H9 (cell line): Measurements from ENCODE around the gene MIPOL1. TPM values are rescaled to one million over a fixed set of nuclear protein-coding genes. Genes with fewer than 3 reads are reported as not detected.

Experiments
- DNase-seq: peaks from one replicate; pipeline ENCODE4 v3.0.0-alpha.2; 2017
- H2AFZ ChIP-seq: one replicate; pipeline ENCODE4 v1.6.1; 2013; ENCODE audit warnings: mild to moderate bottlenecking, low read length, control low read depth, moderate library complexity
- H2AK5ac ChIP-seq: 2 replicates; pipeline ENCODE4 v1.6.1; 2013; ENCODE audit warnings: low read length, control low read depth, mixed read lengths; ENCODE audit not compliant: insufficient read length
- H2BK120ac ChIP-seq: one replicate; pipeline ENCODE4 v1.6.1; 2013; ENCODE audit warnings: low read depth, mild to moderate bottlenecking, low read length, control low read depth, inconsistent platforms; ENCODE audit not compliant: poor library complexity, severe bottlenecking
- H2BK12ac ChIP-seq: 2 replicates; pipeline ENCODE4 v1.6.1; 2013; ENCODE audit warnings: low read length, control low read depth, mixed read lengths, low read depth; ENCODE audit not compliant: insufficient read length
- H2BK15ac ChIP-seq: 2 replicates; pipeline ENCODE4 v1.6.1; 2013; ENCODE audit warnings: low read depth, low read length, control low read depth
- H2BK20ac ChIP-seq: one replicate; pipeline ENCODE4 v1.6.1; 2013; ENCODE audit warnings: low read depth, mild to moderate bottlenecking, low read length, control low read depth, inconsistent platforms; ENCODE audit not compliant: poor library complexity, severe bottlenecking
- H2BK5ac ChIP-seq: 2 replicates; pipeline ENCODE4 v1.6.1; 2013; ENCODE audit warnings: low read length, control low read depth, mixed read lengths; ENCODE audit not compliant: insufficient read length
- H3K14ac ChIP-seq: 2 replicates; pipeline ENCODE4 v1.6.1; 2013; ENCODE audit warnings: low read length, control low read depth; ENCODE audit not compliant: insufficient read depth
- H3K18ac ChIP-seq: 2 replicates; pipeline ENCODE4 v1.6.1; 2013; ENCODE audit warnings: low read depth, mild to moderate bottlenecking, mixed read lengths, low read length, control low read depth; ENCODE audit not compliant: insufficient read length
- H3K23ac ChIP-seq: 2 replicates; pipeline ENCODE4 v1.6.1; 2013; ENCODE audit warnings: low read length, control low read depth, mixed read lengths, low read depth; ENCODE audit not compliant: insufficient read length
- H3K23me2 ChIP-seq: 2 replicates; pipeline ENCODE4 v1.6.1; 2013; ENCODE audit warnings: low read depth, mild to moderate bottlenecking, mixed read lengths, low read length, control low read depth; ENCODE audit not compliant: insufficient read length, poor library complexity, severe bottlenecking
- H3K27ac ChIP-seq: 2 replicates; pipeline ENCODE4 v1.5.1; 2013; ENCODE audit warnings: low read length, control low read depth, mixed read lengths, low read depth; ENCODE audit not compliant: insufficient read length
- H3K27me3 ChIP-seq: 2 replicates; pipeline ENCODE4 v1.6.1; 2013; ENCODE audit warnings: low read length, control low read depth, inconsistent platforms; ENCODE audit not compliant: insufficient read depth
- H3K4ac ChIP-seq: 2 replicates; pipeline ENCODE4 v1.6.1; 2013; ENCODE audit warnings: low read depth, mild to moderate bottlenecking, control low read depth, inconsistent platforms, low read length, moderate library complexity
- H3K4me1 ChIP-seq: 2 replicates; pipeline ENCODE4 v1.6.1; 2013; ENCODE audit warnings: low read length, control low read depth, inconsistent platforms; ENCODE audit not compliant: insufficient read depth
- H3K4me2 ChIP-seq: 2 replicates; pipeline ENCODE4 v1.6.1; 2013; ENCODE audit warnings: low read length, control low read depth, mixed read lengths; ENCODE audit not compliant: insufficient read length, insufficient read depth
- H3K56ac ChIP-seq: 2 replicates; pipeline ENCODE4 v1.6.1; 2013; ENCODE audit warnings: low read depth, mild to moderate bottlenecking, mixed read lengths, low read length, control low read depth; ENCODE audit not compliant: insufficient read length
- H3K79me1 ChIP-seq: 2 replicates; pipeline ENCODE4 v1.6.1; 2013; ENCODE audit warnings: low read depth, mild to moderate bottlenecking, moderate library complexity, low read length, control low read depth, inconsistent platforms; ENCODE audit not compliant: insufficient read depth, poor library complexity, severe bottlenecking
- H3K79me2 ChIP-seq: 2 replicates; pipeline ENCODE4 v1.6.1; 2013; ENCODE audit warnings: low read length, control low read depth, inconsistent platforms; ENCODE audit not compliant: insufficient read depth
- H3K9ac ChIP-seq: 2 replicates; pipeline ENCODE4 v1.6.1; 2013; ENCODE audit warnings: low read length, control low read depth, mixed read lengths; ENCODE audit not compliant: insufficient read length; ENCODE audit errors: extremely low read depth
- H3K9me3 ChIP-seq: one replicate; pipeline ENCODE4 v1.6.1; 2013; ENCODE audit warnings: low read depth, low read length, inconsistent platforms; ENCODE audit not compliant: control insufficient read depth
- H3T11ph ChIP-seq: one replicate; pipeline ENCODE4 v1.6.1; 2013; ENCODE audit warnings: mild to moderate bottlenecking, low read length, control low read depth, inconsistent platforms
- H4K20me1 ChIP-seq: one replicate; pipeline ENCODE4 v1.6.1; 2013; ENCODE audit not compliant: control insufficient read depth, insufficient read length, insufficient read depth
- H4K5ac ChIP-seq: 2 replicates; pipeline ENCODE4 v1.6.1; 2013; ENCODE audit warnings: low read depth, mild to moderate bottlenecking, mixed read lengths, low read length, control low read depth; ENCODE audit not compliant: insufficient read length
- H4K8ac ChIP-seq: replicated peaks from 2 replicates; pipeline ENCODE4 v1.6.1; 2013; ENCODE audit warnings: low read length, control low read depth, mixed read lengths, low read depth; ENCODE audit not compliant: insufficient read length
- H4K91ac ChIP-seq: 2 replicates; pipeline ENCODE4 v1.6.1; 2013; ENCODE audit warnings: low read depth, mild to moderate bottlenecking, moderate library complexity, mixed read lengths, low read length, control low read depth; ENCODE audit not compliant: insufficient read length
- H3K27ac Mint-ChIP-seq, 3 experiments: 2 replicates in 2 of 3; 3 replicates in 1 of 3; pipeline ENCODE4 v1.8.0; 2020 to 2021; ENCODE audit warnings: mixed read lengths in 3 of 3, mild to moderate bottlenecking in 1 of 3, moderate library complexity in 1 of 3
- H3K27me3 Mint-ChIP-seq: 2 replicates; pipeline ENCODE4 v1.8.0; 2021; ENCODE audit warnings: low read depth, mild to moderate bottlenecking, moderate library complexity, mixed read lengths
- H3K36me3 Mint-ChIP-seq, 3 experiments: 2 replicates in 2 of 3; 3 replicates in 1 of 3; pipeline ENCODE4 v1.8.0; 2020 to 2021; ENCODE audit warnings: low read depth in 3 of 3, mixed read lengths in 3 of 3; ENCODE audit not compliant: insufficient read depth in 1 of 3
- H3K4me1 Mint-ChIP-seq, 2 experiments: 2 replicates each; pipeline ENCODE4 v1.8.0; 2020; ENCODE audit warnings: mixed read lengths in 2 of 2
- H3K4me3 Mint-ChIP-seq, 2 experiments: 2 replicates in 1 of 2; 3 replicates in 1 of 2; pipeline ENCODE4 v1.8.0; 2020 to 2021; ENCODE audit warnings: mild to moderate bottlenecking in 2 of 2, mixed read lengths in 2 of 2, moderate library complexity in 1 of 2
- H3K9me3 Mint-ChIP-seq, 2 experiments: 2 replicates in 1 of 2; 3 replicates in 1 of 2; pipeline ENCODE4 v1.8.0; 2020; ENCODE audit warnings: mild to moderate bottlenecking in 2 of 2, mixed read lengths in 2 of 2, moderate library complexity in 1 of 2
- WGBS: extraction: QIAGEN DNeasy Blood & Tissue Kit; methylation state at CpG from one replicate; pipeline ENCODE4 v1.1.7; 2013; ENCODE audit warnings: missing lambda C conversion rate, low lambda C conversion rate, mixed read lengths; ENCODE audit not compliant: insufficient read length; ENCODE audit errors: extremely low coverage; 5-methylcytosine and 5-hydroxymethylcytosine counted together
- total RNA-seq: library from RNA; stranded (reverse); gene quantifications from 2 replicates; pipeline ENCODE4 v1.2.1, GENCODE V29; 2021
- TF ChIP-seq, protein P1 (sequence below): fragments of 200-600 bp; sonication (generic); conservative IDR thresholded peaks from 3 replicates; pipeline ENCODE4 v1.8.0; 2021; ENCODE audit warnings: antibody characterized with exemption, mild to moderate bottlenecking

The MIPOL1 gene
- total RNA-seq, 1 experiment from 2014 or later: 15.6 TPM

GRCh38 chr14:37586797-37587130 is 389.0 kb downstream of the MIPOL1 start:
- no peak overlapping the region for H4K8ac ChIP-seq
- no peak overlapping the region for H4K91ac ChIP-seq
- H2BK120ac ChIP-seq: no peak overlapping the region
- no peaks in the 10 kb centered on the region for H3K79me2 ChIP-seq
- no peaks in the 10 kb centered on the region for H3K9me3 ChIP-seq
- no peak overlapping the region for H3K9ac ChIP-seq
- no peak for DNase-seq
- H4K20me1 ChIP-seq: no peaks in the 10 kb centered on the region
- H2BK12ac ChIP-seq: no peak overlapping the region
- H3K4me1 Mint-ChIP-seq: peaks cover 25 to 52% of the 10 kb centered on the region in 2 experiments
- peak overlapping the region in 1 of 2 experiments; percentile 78; a peak in 1 of 5 replicates for H3K4me3 Mint-ChIP-seq
- no peak overlapping the region for H2BK15ac ChIP-seq
- TF ChIP-seq, protein P1, sequence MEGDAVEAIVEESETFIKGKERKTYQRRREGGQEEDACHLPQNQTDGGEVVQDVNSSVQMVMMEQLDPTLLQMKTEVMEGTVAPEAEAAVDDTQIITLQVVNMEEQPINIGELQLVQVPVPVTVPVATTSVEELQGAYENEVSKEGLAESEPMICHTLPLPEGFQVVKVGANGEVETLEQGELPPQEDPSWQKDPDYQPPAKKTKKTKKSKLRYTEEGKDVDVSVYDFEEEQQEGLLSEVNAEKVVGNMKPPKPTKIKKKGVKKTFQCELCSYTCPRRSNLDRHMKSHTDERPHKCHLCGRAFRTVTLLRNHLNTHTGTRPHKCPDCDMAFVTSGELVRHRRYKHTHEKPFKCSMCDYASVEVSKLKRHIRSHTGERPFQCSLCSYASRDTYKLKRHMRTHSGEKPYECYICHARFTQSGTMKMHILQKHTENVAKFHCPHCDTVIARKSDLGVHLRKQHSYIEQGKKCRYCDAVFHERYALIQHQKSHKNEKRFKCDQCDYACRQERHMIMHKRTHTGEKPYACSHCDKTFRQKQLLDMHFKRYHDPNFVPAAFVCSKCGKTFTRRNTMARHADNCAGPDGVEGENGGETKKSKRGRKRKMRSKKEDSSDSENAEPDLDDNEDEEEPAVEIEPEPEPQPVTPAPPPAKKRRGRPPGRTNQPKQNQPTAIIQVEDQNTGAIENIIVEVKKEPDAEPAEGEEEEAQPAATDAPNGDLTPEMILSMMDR: no peak
- H3K4ac ChIP-seq: no peak overlapping the region
- no peak overlapping the region for H3K23ac ChIP-seq
- WGBS: no CpG with 5 or more reads among the region's 1 CpG
- H3K36me3 Mint-ChIP-seq: no peaks in the 10 kb centered on the region; a peak in 1 of 7 replicates
- peaks cover 3% of the 10 kb centered on the region; the same call in 1 of the 2 replicates for H3K4me1 ChIP-seq
- H3K27me3 ChIP-seq: peaks cover 78% of the 10 kb centered on the region
- no peaks in the 10 kb centered on the region for H3K79me1 ChIP-seq
- no peak overlapping the region for H3K4me2 ChIP-seq
- H3K18ac ChIP-seq: no peak overlapping the region
- no peak overlapping the region for H3K56ac ChIP-seq
- H3K27ac ChIP-seq: no peak overlapping the region
- H2BK20ac ChIP-seq: no peak overlapping the region
- H3K27me3 Mint-ChIP-seq: peaks cover 98% of the 10 kb centered on the region
- H3T11ph ChIP-seq: no peak overlapping the region
- no peak overlapping the region for H2BK5ac ChIP-seq
- no peak overlapping the region for H2AFZ ChIP-seq
- H3K23me2 ChIP-seq: peaks cover 10% of the 10 kb centered on the region
- H4K5ac ChIP-seq: no peak overlapping the region
- H3K14ac ChIP-seq: no peak overlapping the region
- peaks cover 0 to 9% of the 10 kb centered on the region in 2 experiments; a peak in 4 of 5 replicates for H3K9me3 Mint-ChIP-seq
- no peak overlapping the region for H2AK5ac ChIP-seq
- no peak overlapping the region for H3K27ac Mint-ChIP-seq
